Endodermal cell (in vitro differentiated cells): Measurements from ENCODE around the gene FAM89A. TPM values are rescaled to one million over a fixed set of nuclear protein-coding genes. Genes with fewer than 3 reads are reported as not detected.
A peak's percentile ranks its signal among the peaks of the same experiment; 100 is the strongest.

Source experiments
- DNase-seq: peaks from one replicate; pipeline ENCODE4 v3.0.0-alpha.2; 2017
- H3K27ac ChIP-seq: 2 replicates; pipeline ENCODE4 v1.5.1; 2013; ENCODE audit warnings: mild to moderate bottlenecking, low read depth, low read length, moderate library complexity
- H3K27me3 ChIP-seq: 2 replicates; pipeline ENCODE4 v1.6.1; 2013; ENCODE audit warnings: mild to moderate bottlenecking, low read length, moderate library complexity; ENCODE audit not compliant: insufficient read depth, control insufficient read depth, poor library complexity, severe bottlenecking
- H3K36me3 ChIP-seq: 2 replicates; pipeline ENCODE4 v1.7.0; 2013; ENCODE audit warnings: mild to moderate bottlenecking, low read length, moderate library complexity; ENCODE audit not compliant: control insufficient read depth, insufficient read depth
- H3K4me1 ChIP-seq: one replicate; pipeline ENCODE4 v1.7.0; 2013; ENCODE audit warnings: low read length; ENCODE audit not compliant: control insufficient read depth, insufficient read depth
- H3K4me3 ChIP-seq: 2 replicates; pipeline ENCODE4 v1.5.1; 2013; ENCODE audit warnings: mild to moderate bottlenecking, low read length, moderate library complexity
- H3K9ac ChIP-seq: 2 replicates; pipeline ENCODE4 v1.6.1; 2013; ENCODE audit warnings: mild to moderate bottlenecking, low read length, moderate library complexity; ENCODE audit not compliant: poor library complexity, severe bottlenecking; ENCODE audit errors: extremely low read depth
- H3K9me3 ChIP-seq: 2 replicates; pipeline ENCODE4 v1.6.1; 2013; ENCODE audit warnings: mild to moderate bottlenecking, low read length, moderate library complexity; ENCODE audit not compliant: control insufficient read depth
- H3K27ac Mint-ChIP-seq: 2 replicates; pipeline ENCODE4 v1.8.0; 2020; ENCODE audit warnings: mixed read lengths
- H3K27me3 Mint-ChIP-seq: 2 replicates; pipeline ENCODE4 v1.8.0; 2021; ENCODE audit warnings: mild to moderate bottlenecking, mixed read lengths; ENCODE audit not compliant: insufficient read depth
- H3K36me3 Mint-ChIP-seq: 2 replicates; pipeline ENCODE4 v1.8.0; 2020; ENCODE audit warnings: low read depth, mixed read lengths
- H3K4me1 Mint-ChIP-seq: 2 replicates; pipeline ENCODE4 v1.8.0; 2020; ENCODE audit warnings: mixed read lengths
- H3K4me3 Mint-ChIP-seq: 2 replicates; pipeline ENCODE4 v1.8.0; 2020; ENCODE audit warnings: mild to moderate bottlenecking, moderate library complexity, mixed read lengths
- H3K9me3 Mint-ChIP-seq: 2 replicates; pipeline ENCODE4 v1.8.0; 2020; ENCODE audit warnings: mild to moderate bottlenecking, mixed read lengths
- WGBS, 2 experiments: methylation state at CpG; one replicate each; pipeline versions ENCODE4 v1.1.5 to v1.1.7; 2013; ENCODE audit warnings: missing lambda C conversion rate in 2 of 2, mixed read lengths in 1 of 2; ENCODE audit not compliant: insufficient coverage in 1 of 2, insufficient read length in 1 of 2; 5-methylcytosine and 5-hydroxymethylcytosine counted together
- total RNA-seq, 2 donors: library from RNA; stranded (reverse); fragmentation: NEBNext Ultra II Directional in 1 of 2; extraction: Animal tissue kit (Norgen Biotek cat#: 25700) in 1 of 2; gene quantifications; 2 replicates in 1 of 2; 3 replicates in 1 of 2; pipeline ENCODE4 v1.2.1, GENCODE V29; 2021
- TF ChIP-seq, protein P1 (sequence below): fragments of 200-600 bp; sonication (generic); conservative IDR thresholded peaks from 2 replicates; pipeline ENCODE4 v1.5.0; 2021; ENCODE audit warnings: antibody characterized with exemption, mild to moderate bottlenecking

Gene FAM89A
- total RNA-seq, 2 donors from 2014 or later, result 55.9 to 57.7 TPM

GRCh38 chr1:230978491-230979388 lies 61.3 kb downstream of the FAM89A start, which contains the start of the genes ARV1 and TTC13:
Gene ARV1, plus strand, starts transcription at chr1:230979094. Its CDS starts 12 bp downstream, at chr1:230979106.
Gene TTC13, minus strand, starts transcription at chr1:230978861. Its CDS starts 31 bp downstream, at chr1:230978830.
- peaks cover 15% of the 10 kb centered on the region for H3K4me1 Mint-ChIP-seq
- Histone ChIP-seq H3K27me3 (no peaks in the 10 kb centered on the region), H3K4me1 (peaks cover 10% of the 10 kb centered on the region), H3K27ac (no peak within 1 kb of the TSS), H3K36me3 (peaks cover 20% of the 10 kb centered on the region), H3K9ac (peak within 1 kb of the TSS; percentile 27), H3K4me3 (peak within 1 kb of the TSS; percentile 89), H3K9me3 (no peaks in the 10 kb centered on the region)
- peak within 1 kb of the TSS; percentile 96 for H3K4me3 Mint-ChIP-seq
- H3K27me3 Mint-ChIP-seq, result peaks cover 18% of the 10 kb centered on the region
- no peaks in the 10 kb centered on the region for H3K36me3 Mint-ChIP-seq
- 0 to 1% methylated on average over 29 to 79 of the region's 79 CpGs for WGBS, 2 experiments
- H3K27ac Mint-ChIP-seq, result peak within 1 kb of the TSS; percentile 93
- peak; percentile 99 for DNase-seq
- TF ChIP-seq, protein P1, sequence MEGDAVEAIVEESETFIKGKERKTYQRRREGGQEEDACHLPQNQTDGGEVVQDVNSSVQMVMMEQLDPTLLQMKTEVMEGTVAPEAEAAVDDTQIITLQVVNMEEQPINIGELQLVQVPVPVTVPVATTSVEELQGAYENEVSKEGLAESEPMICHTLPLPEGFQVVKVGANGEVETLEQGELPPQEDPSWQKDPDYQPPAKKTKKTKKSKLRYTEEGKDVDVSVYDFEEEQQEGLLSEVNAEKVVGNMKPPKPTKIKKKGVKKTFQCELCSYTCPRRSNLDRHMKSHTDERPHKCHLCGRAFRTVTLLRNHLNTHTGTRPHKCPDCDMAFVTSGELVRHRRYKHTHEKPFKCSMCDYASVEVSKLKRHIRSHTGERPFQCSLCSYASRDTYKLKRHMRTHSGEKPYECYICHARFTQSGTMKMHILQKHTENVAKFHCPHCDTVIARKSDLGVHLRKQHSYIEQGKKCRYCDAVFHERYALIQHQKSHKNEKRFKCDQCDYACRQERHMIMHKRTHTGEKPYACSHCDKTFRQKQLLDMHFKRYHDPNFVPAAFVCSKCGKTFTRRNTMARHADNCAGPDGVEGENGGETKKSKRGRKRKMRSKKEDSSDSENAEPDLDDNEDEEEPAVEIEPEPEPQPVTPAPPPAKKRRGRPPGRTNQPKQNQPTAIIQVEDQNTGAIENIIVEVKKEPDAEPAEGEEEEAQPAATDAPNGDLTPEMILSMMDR, result peak; percentile 65
- no peaks in the 10 kb centered on the region for H3K9me3 Mint-ChIP-seq

- H3K27me3 ChIP-seq, result no peaks in the 10 kb centered on the region
- peak; percentile 76 for DNase-seq
- Mint-ChIP-seq H3K4me3 (peak overlapping the region; percentile 96), H3K9me3 (no peaks in the 10 kb centered on the region), H3K27me3 (peaks cover 13% of the 10 kb centered on the region), H3K36me3 (no peaks in the 10 kb centered on the region), H3K27ac (no peak overlapping the region), H3K4me1 (peaks cover 15% of the 10 kb centered on the region)
- H3K4me1 ChIP-seq, result peaks cover 10% of the 10 kb centered on the region
- TF ChIP-seq, protein P1, result no peak
- no peak overlapping the region for H3K27ac ChIP-seq
- WGBS, 2 experiments, result 8 to 19% methylated on average over 22 to 52 of the region's 52 CpGs
- H3K36me3 ChIP-seq, result peaks cover 20% of the 10 kb centered on the region
- no peaks in the 10 kb centered on the region for H3K9me3 ChIP-seq
- peak overlapping the region; percentile 89 for H3K4me3 ChIP-seq
- H3K9ac ChIP-seq, result no peak overlapping the region
These were observed 62.1 kb downstream of the FAM89A start for GRCh38 chr1:230977761-230978490.
